Measurements from ENCODE around the gene PLSCR1. TPM values are rescaled to one million over a fixed set of nuclear protein-coding genes. Genes with fewer than 3 reads are reported as not detected.
A peak's percentile ranks its signal among the peaks of the same experiment; 100 is the strongest.
"Not testable (repeated sequence)": the region's sequence is repeated elsewhere in the genome, so short reads cannot be mapped to it uniquely, and the experiment has no call there.

The PLSCR1 gene
- total RNA-seq, 2 donors from 2014 or later = 48.7 to 65.5 TPM

- H3K9me3 Mint-ChIP-seq; DNase-seq; H3K4me3 Mint-ChIP-seq; ATAC-seq (replicated peaks in 1 of 2); H3K4me1 Mint-ChIP-seq (ENCODE audit: low read depth); H3K27me3 Mint-ChIP-seq (ENCODE audit: low read depth); H3K27ac Mint-ChIP-seq: not testable (repeated sequence)
- H3K36me3 Mint-ChIP-seq (ENCODE audit: insufficient read depth in 2 of 2) = peaks cover 5 to 20% of the 10 kb centered on the region in 2 donors
These were observed 21.9 kb downstream of the PLSCR1 start for GRCh38 chr3:146522174-146523158.

DNA sequence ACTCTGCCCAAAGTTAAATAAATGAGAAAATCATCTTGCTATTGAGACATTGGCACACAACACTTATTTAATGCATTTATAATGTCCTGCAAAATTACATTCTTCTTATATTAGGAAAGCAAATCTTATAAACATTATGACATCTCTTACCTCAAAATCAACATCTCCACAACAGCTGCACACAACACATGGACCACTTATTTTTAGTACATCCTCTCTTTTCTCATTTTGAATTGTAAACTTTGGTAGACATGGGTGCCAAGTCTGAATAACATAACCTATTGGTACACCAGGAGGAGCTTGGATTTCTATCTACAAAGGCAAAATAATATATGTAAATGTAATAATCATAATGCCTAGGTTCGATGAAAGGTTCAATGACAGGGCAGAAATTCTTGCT, 23.0 kb downstream of the PLSCR1 start:
- Mint-ChIP-seq H3K27me3 (ENCODE audit: low read depth) (no peaks in the 10 kb centered on the region), H3K36me3 (ENCODE audit: insufficient read depth in 2 of 2) (peaks cover 5 to 20% of the 10 kb centered on the region in 2 donors), H3K4me3 (no peak overlapping the region), H3K27ac (no peak overlapping the region), H3K9me3 (no peaks in the 10 kb centered on the region), H3K4me1 (ENCODE audit: low read depth) (no peaks in the 10 kb centered on the region)
- DNase-seq = no peak
- ATAC-seq (replicated peaks in 1 of 2) = no peak

GRCh38 chr3:146519810-146520209, 24.6 kb downstream of the PLSCR1 start:
- Mint-ChIP-seq H3K36me3 (ENCODE audit: insufficient read depth in 2 of 2) (peaks cover 5 to 19% of the 10 kb centered on the region in 2 donors), H3K27me3 (ENCODE audit: low read depth) (no peaks in the 10 kb centered on the region), H3K4me1 (ENCODE audit: low read depth) (no peaks in the 10 kb centered on the region), H3K9me3 (no peaks in the 10 kb centered on the region), H3K27ac (no peak overlapping the region), H3K4me3 (no peak overlapping the region)
- no peak for DNase-seq
- no peak for ATAC-seq (replicated peaks in 1 of 2)

GRCh38 chr3:146517684-146518435, 26.5 kb downstream of the PLSCR1 start:
- H3K9me3 Mint-ChIP-seq = no peaks in the 10 kb centered on the region
- H3K4me3 Mint-ChIP-seq = no peak overlapping the region
- H3K27ac Mint-ChIP-seq = no peak overlapping the region
- H3K4me1 Mint-ChIP-seq (ENCODE audit: low read depth) = peaks cover 17% of the 10 kb centered on the region
- ATAC-seq (replicated peaks in 1 of 2) = no peak
- H3K36me3 Mint-ChIP-seq (ENCODE audit: insufficient read depth in 2 of 2) = peaks cover 5 to 17% of the 10 kb centered on the region in 2 donors
- H3K27me3 Mint-ChIP-seq (ENCODE audit: low read depth) = no peaks in the 10 kb centered on the region
- DNase-seq = no peak

GRCh38 chr3:146513386-146514051, 30.9 kb downstream of the PLSCR1 start:
- ATAC-seq (replicated peaks in 1 of 2) (no peak), DNase-seq (no peak)
- peaks cover 1 to 9% of the 10 kb centered on the region in 2 donors for H3K36me3 Mint-ChIP-seq (ENCODE audit: insufficient read depth in 2 of 2)
- no peak overlapping the region for H3K4me3 Mint-ChIP-seq
- H3K4me1 Mint-ChIP-seq (ENCODE audit: low read depth) = peaks cover 18% of the 10 kb centered on the region
- no peaks in the 10 kb centered on the region for H3K9me3 Mint-ChIP-seq
- peak overlapping the region; percentile 35 for H3K27ac Mint-ChIP-seq
- H3K27me3 Mint-ChIP-seq (ENCODE audit: low read depth) = no peaks in the 10 kb centered on the region

DNA sequence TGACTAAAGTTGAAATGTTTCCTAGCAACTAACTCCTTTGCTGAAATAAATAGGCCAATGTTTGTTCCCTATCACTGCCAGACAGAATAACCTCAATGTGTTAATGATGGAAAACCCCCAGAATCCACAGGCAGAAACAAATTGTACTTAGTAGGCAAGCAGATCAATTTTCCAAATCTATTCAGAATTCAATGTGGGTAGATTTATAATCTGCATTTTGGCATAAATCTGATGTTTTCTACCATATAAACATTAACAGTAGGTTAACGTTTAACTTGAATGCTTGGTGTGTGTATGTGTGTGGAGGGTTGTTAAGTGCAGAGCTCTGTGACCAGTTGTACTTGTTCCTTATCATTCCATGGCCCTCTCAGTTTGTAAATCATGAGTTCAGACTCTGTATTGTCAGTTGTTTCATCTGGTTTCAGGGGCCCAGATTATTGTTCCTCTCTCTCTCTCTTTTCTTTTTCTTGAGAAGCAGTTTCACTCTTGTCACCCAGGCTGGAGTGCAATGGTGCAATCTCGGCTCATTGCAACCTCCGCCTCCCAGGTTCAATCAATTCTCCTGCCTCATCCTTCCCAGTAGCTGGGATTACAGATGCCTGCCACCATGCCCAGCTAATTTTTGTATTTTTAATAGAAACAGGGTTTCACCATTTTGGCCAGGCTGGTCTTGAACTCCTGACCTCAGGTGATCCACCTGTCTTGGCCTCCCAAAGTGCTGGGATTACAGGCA, 32.8 kb downstream of the PLSCR1 start:
- Mint-ChIP-seq H3K9me3 (no peaks in the 10 kb centered on the region), H3K36me3 (ENCODE audit: insufficient read depth in 2 of 2) (peaks cover 0 to 9% of the 10 kb centered on the region in 2 donors), H3K27ac (no peak overlapping the region), H3K27me3 (ENCODE audit: low read depth) (no peaks in the 10 kb centered on the region), H3K4me1 (ENCODE audit: low read depth) (peaks cover 18% of the 10 kb centered on the region), H3K4me3 (no peak overlapping the region)
- no peak for DNase-seq
- no peak for ATAC-seq (replicated peaks in 1 of 2)

- Mint-ChIP-seq H3K9me3 (peaks cover 2 to 3% of the 10 kb centered on the region in 2 donors), H3K27ac (no peak overlapping the region), H3K36me3 (ENCODE audit: insufficient read depth in 2 of 2) (peaks cover 0 to 5% of the 10 kb centered on the region in 2 donors), H3K27me3 (ENCODE audit: low read depth) (no peaks in the 10 kb centered on the region), H3K4me1 (ENCODE audit: low read depth) (peaks cover 20% of the 10 kb centered on the region), H3K4me3 (no peak overlapping the region)
- ATAC-seq (replicated peaks in 1 of 2) (no peak), DNase-seq (no peak)
These were observed 36.9 kb downstream of the PLSCR1 start for GRCh38 chr3:146507331-146508120.

- DNase-seq (no peak), ATAC-seq (replicated peaks in 1 of 2) (no peak)
- Mint-ChIP-seq H3K4me3 (no peak overlapping the region), H3K4me1 (ENCODE audit: low read depth) (peaks cover 29% of the 10 kb centered on the region), H3K27ac (no peak overlapping the region), H3K36me3 (ENCODE audit: insufficient read depth in 2 of 2) (no peaks in the 10 kb centered on the region), H3K9me3 (peaks cover 2 to 3% of the 10 kb centered on the region in 2 donors), H3K27me3 (ENCODE audit: low read depth) (no peaks in the 10 kb centered on the region)
These were observed 38.9 kb downstream of the PLSCR1 start for GRCh38 chr3:146505516-146505915.

DNA sequence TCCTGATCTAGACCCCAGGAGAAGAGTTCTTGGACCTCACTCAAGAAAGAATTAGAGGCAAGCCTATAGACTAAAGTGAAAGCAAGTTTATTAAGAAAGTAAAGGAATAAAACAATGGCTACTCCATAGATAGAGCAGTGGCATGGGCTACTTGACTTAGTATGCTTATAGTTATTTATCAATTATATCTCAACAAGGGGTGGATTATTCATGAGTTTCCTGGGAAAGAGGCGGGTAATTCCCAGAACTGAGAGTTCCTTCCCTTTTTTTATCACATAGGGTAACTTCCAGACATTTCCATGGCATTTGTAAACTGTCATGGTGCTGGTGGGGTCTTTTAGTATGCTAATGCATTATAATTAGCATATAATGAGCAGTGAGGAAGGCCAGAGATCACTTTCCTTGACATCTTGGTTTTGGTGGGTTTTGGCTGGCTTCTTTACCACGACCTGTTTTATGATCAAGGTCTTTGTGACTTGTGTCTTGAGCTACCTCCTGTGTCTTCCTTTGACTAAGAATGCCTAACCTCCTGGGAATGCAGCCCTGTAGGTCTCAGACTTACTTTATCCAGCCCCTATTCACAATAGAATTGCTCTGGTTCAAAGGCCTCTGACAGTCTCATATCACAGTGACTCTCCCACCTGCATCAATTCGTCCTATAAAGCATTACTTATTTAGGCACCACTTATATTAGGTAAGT, 39.8 kb downstream of the PLSCR1 start:
- H3K4me3 Mint-ChIP-seq = no peak overlapping the region
- H3K27ac Mint-ChIP-seq = no peak overlapping the region

GRCh38 chr3:146503461-146504202, 40.8 kb downstream of the PLSCR1 start:
- Mint-ChIP-seq H3K9me3 (peaks cover 2 to 3% of the 10 kb centered on the region in 2 donors), H3K4me1 (ENCODE audit: low read depth) (peaks cover 29% of the 10 kb centered on the region), H3K27me3 (ENCODE audit: low read depth) (no peaks in the 10 kb centered on the region), H3K36me3 (ENCODE audit: insufficient read depth in 2 of 2) (no peaks in the 10 kb centered on the region), H3K4me3 (no peak overlapping the region), H3K27ac (no peak overlapping the region)
- peak; percentile 71 to 87 for ATAC-seq (replicated peaks in 1 of 2)
- peak; percentile 17 to 22 for DNase-seq

More for the DNA sequence above, 39.8 kb downstream of the PLSCR1 start:
- peaks cover 29% of the 10 kb centered on the region for H3K4me1 Mint-ChIP-seq (ENCODE audit: low read depth)
- no peak for ATAC-seq (replicated peaks in 1 of 2)
- peaks cover 2 to 3% of the 10 kb centered on the region in 2 donors for H3K9me3 Mint-ChIP-seq
- H3K36me3 Mint-ChIP-seq (ENCODE audit: insufficient read depth in 2 of 2) = no peaks in the 10 kb centered on the region
- DNase-seq = no peak
- no peaks in the 10 kb centered on the region for H3K27me3 Mint-ChIP-seq (ENCODE audit: low read depth)

All from activated T-cell treated with anti-CD3 and anti-CD28 coated beads, Interleukin-2, amount 50 U/mL, for 72 hours (primary cell).